GM19397 (cell line): ENCODE data around the gene PLXNA2.

Source experiments
- ATAC-seq: cut with Tn5 transposase; IDR thresholded peaks from one replicate; pipeline ENCODE4 v1.9.1; 2021; ENCODE audit warnings: mild to moderate bottlenecking, moderate library complexity; ENCODE audit not compliant: unreplicated experiment

The PLXNA2 gene

GRCh38 chr1:208052926-208053407 is 191.2 kb downstream of the PLXNA2 start:
- ATAC-seq, result no peak

GRCh38 chr1:208052135-208052534 is 192.0 kb downstream of the PLXNA2 start:
- no peak for ATAC-seq

GRCh38 chr1:208051651-208052050 is 192.5 kb downstream of the PLXNA2 start:
- ATAC-seq, result no peak

GRCh38 chr1:208048904-208049303 is 195.3 kb downstream of the PLXNA2 start:
- ATAC-seq, result no peak

GRCh38 chr1:208047975-208048374 is 196.2 kb downstream of the PLXNA2 start:
- ATAC-seq, result no peak

- ATAC-seq, result no peak
Measured at GRCh38 chr1:208047476-208047934, 196.7 kb downstream of the PLXNA2 start.

DNA sequence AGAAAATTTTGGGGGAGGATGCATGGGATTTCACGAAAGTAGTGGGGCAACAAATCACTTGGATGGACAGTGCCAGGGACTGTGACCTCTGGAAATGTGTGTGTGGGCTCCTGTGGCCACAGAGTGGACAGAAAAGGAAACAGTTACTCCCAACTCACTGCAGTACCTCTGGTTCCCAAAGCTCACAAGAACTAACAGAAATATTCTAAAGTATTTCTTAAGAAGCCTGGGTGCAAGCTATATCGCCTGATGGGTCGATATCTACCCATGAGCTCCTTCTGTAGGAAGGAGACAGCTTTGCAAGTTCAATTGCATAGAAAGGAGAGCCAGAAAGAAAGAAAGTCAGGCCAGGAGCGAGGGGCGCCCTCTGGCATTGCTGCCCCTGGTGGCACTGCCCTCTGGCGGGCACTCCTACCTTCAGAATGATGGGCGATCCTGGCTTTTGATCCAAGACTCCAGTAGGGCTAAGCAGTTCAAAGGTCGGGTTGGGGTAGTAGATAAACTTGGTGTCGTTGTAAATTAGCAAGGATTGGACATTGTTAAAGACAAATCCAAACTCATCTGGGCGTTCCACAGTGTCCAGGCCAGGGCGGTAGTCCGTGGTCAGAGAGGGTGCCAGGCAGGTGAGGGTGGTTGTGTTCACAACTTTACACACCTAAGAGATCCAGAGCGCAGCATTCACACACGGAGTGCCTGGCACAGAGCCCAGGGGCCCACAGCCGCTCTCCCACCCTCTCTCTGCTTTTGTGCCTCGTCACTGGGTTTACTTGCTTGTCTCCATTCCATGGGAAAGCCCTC is 198.5 kb downstream of the PLXNA2 start:
- no peak for ATAC-seq

DNA sequence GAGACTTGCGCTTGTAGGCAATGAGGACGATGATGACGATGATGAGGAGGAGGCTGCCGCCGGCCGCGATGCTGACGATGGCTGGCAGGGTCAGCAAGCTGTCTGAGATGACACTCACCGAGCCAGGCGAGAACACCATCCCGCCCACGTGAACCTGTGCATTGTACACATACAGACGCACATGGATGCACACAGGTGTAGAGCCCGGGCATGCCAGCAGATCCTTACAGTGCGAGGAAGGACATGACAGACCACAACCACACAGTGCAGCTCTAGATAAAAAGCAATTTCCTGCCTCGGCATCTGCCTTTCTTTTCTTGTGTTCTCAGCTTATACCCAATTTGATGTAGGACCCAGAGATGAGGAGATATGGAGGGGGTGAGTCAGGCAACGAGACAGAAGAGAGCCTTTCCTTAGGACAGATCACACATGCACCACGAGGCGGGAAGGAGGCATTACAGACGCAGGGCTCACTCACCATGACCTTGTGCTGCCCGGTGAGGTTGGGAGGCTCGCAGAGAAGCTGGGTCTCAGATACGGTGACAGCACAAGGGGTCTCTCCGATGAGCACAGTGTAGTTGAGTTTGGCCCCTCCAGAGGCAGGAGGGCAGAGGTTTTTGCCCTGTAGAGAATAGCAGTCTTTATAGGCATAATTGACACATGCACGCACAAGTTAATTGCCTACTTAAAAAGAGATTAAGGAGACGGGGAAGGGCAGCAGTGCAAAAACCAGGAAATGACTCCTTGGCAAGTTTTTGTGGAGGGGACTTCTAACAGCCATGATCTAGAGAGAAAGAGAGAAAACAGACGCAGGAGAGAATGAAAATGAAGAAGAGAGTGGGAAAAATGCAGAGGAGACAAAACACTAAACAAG is 199.4 kb downstream of the PLXNA2 start:
- ATAC-seq, result no peak

- no peak for ATAC-seq
Measured at GRCh38 chr1:208043691-208044181, 200.4 kb downstream of the PLXNA2 start.

DNA sequence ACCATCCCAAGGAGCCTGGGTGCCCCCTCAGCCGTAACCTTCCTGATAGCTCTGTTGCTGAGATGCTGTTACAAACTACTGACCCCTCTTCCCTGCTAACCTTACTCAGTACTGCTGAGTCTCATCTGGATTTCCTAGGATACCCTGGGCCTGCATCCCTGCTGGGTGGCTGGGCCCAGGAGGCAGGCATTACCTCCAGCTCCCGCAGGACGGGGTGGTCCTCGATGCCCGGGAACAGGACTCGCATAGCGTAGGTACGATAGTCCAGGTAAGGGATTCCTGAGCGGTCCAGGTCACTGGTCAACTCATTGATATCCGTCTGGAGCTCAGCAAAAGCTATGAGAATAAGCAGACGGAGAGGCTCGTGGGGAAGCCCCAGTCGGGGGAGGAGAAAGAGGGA is 201.3 kb downstream of the PLXNA2 start:
- no peak for ATAC-seq

- no peak for ATAC-seq
Measured at GRCh38 chr1:208042041-208042615, 202.1 kb downstream of the PLXNA2 start.

GRCh38 chr1:208041505-208041904 is 202.7 kb downstream of the PLXNA2 start:
- no peak for ATAC-seq

DNA sequence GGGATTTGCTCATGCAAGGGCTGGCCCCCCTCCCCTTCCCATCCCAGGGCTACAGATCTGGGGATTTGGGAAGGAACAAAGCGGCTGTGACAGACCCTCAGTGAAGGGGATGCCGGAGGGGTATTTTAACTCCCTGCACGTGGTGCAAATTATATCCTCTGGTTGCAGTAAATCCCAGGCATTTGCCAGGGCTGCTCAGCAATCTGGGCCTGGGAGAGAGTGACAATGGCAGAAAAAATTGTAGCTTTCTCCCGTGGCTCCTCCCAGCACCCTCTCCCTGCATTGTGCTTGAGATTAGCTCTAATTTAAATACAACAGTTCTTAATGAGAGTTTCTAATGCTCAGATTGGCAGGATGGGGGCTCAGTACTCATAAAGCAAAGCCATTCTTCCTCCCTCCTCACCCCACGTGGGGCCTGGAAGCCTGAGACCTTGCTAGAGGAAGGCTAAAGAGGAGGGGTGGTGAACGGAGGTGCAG is 203.3 kb downstream of the PLXNA2 start:
- no peak for ATAC-seq

- no peak for ATAC-seq
Measured at GRCh38 chr1:208039536-208040332, 204.4 kb downstream of the PLXNA2 start.

GRCh38 chr1:208038303-208038702 is 205.9 kb downstream of the PLXNA2 start:
- no peak for ATAC-seq

DNA sequence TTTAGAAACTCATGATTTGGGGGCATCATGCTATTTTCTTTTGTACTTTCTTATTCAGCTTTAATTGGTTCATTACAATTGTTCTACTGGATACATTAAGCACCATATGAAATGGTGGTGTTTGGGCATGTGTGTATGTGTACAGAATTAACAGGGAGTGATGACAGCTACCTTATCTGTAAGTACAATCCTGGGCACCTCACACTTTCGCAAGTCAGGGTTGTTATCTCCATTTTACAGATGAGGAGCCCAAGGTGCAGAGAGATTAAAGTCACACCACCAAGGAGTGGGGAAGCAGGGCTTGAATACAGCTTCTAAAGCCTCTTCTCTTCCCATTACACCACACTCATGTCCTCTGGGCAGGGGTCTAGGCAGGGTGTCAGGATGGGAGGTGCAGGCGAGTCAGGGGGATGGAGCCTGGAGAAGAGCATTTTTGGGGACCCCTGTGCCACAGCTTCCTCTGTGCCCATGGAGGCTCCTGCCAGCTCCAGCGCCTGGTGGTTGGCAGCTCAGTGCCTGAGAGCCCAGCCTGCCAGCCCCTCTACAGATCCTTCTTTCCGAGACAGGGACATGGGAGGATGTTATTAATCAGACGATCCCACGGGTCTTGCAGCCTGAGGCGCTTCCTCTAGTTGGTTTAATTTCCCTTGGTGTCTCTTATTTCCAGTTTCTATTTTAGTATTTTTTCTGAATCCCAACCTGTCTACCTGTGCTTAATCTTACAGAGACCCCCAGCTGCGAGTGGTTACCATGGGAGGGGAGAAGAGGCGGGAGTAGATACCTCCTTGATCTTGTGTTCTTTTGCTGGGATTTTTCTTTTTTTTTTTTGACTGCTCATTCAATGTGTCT is 207.0 kb downstream of the PLXNA2 start:
- ATAC-seq, result no peak

GRCh38 chr1:208036106-208036808 is 207.9 kb downstream of the PLXNA2 start:
- ATAC-seq, result no peak

- ATAC-seq, result no peak
Measured at GRCh38 chr1:208034135-208034534, 210.0 kb downstream of the PLXNA2 start.

DNA sequence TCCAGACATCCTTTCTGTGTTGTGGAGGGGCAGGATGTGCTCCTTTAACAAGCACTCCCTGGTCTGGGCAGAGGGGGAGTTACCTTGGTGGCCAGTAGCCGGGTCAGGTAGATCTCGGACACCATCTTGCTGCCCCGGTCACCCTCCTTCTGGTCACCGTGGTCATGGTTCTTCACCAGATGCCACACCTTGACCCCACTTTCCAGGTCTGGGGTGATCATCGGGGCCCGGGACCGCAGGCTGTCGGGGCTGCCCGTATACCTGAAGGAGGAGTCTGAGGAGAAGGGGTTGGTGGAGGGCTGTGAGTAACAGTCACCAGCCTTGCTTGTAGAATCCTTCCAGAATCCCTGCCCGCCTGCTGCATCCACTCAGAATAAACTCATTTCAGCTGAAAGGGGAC is 210.9 kb downstream of the PLXNA2 start:
- no peak for ATAC-seq
